HG03039 (cell line): ENCODE measurements around the gene CDADC1.
"Not testable (repeated sequence)": the region's sequence is repeated elsewhere in the genome, so short reads cannot be mapped to it uniquely, and the experiment has no call there.

ENCODE experiments used
- ATAC-seq: cut with Tn5 transposase; IDR thresholded peaks from one replicate; pipeline ENCODE4 v1.9.1; 2021; ENCODE audit warnings: mild to moderate bottlenecking, moderate library complexity; ENCODE audit not compliant: unreplicated experiment

The CDADC1 gene

DNA sequence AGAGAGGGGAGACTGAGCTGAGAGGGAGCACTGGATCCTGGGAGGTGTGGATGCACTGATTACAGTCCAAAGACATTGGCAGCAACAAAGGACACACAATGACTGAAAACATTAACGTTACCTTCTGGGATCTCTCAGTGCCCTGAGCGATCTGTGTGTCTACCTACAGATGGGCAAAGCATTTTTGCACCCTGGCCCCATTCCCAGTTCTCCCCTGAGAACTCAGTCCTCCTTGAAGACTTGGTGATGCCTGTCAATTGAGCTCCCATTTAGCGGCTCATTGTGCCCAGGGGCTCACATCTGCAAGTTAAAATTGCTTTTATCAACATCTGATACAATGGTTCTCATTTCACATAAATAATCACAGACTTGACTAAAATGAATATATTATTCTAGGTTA lies 62.5 kb downstream of the CDADC1 start:
- ATAC-seq = no peak

DNA sequence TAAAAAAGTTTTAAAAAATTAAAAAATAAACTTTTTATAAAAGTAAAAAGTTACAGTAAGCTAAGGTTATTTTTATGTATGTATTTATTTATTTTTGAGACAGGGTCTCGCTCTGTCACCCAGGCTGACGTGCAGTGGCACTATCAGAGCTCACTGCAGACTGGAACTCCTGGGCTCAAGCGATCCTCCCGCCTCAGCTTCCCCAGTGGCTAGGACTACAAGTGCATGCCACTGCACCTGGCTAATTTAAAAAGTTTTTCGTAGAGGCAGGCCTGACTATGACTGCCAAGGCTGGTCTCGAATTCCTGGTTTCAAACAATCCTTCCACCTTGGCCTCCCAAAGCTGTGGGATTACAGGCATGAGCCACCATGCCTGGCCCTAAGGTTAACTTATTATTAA lies 64.1 kb downstream of the CDADC1 start:
- no peak for ATAC-seq

DNA sequence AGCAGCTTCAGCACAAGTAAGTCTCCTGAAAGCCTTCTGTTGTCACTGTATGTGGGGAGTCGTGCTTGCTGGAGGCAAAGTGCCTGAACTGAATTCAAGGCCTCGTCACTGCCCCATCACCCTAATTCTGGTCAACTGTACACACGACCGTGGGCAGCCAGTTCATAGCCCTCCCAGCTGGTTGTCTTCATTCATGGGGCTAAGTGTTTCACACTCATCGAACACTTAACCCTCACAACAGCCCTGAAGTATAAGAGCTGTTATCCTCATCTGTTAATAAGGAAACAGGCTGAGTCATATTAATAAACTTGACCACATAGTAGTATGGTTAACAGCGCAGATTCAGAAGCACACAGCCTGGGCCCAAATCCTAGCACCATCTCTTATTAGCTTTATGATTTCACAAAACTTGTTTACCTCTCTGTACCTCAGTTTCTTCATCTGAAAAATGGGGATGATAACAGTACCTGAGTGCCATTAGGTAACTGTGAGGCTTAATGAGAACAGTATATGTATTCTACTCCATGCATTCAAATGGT lies 66.7 kb downstream of the CDADC1 start:
- no peak for ATAC-seq

DNA sequence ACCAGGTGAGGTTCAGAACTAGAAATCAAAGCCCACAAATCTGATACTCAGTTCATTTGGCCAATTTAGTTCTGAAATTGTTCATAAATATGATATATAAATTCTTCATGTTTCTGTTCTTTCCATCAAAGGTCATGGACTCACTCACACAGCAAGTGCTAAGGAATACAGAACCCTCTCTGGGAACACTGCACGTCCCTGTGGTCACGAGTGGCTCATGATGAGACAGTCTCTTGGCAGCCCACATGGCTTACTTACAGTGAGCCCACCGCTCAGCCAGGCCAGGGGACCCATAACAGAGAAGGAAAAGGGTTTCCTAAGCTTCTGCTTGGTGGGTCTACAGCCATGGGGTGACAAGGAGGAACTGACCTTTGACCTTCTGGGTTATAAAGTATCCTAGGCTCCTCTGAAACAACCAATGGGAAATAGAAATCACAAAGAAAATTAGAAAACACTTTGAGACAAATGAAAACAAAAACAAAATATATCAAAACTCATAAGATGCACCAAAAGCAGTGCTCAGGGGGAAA lies 67.4 kb downstream of the CDADC1 start:
- ATAC-seq = no peak

DNA sequence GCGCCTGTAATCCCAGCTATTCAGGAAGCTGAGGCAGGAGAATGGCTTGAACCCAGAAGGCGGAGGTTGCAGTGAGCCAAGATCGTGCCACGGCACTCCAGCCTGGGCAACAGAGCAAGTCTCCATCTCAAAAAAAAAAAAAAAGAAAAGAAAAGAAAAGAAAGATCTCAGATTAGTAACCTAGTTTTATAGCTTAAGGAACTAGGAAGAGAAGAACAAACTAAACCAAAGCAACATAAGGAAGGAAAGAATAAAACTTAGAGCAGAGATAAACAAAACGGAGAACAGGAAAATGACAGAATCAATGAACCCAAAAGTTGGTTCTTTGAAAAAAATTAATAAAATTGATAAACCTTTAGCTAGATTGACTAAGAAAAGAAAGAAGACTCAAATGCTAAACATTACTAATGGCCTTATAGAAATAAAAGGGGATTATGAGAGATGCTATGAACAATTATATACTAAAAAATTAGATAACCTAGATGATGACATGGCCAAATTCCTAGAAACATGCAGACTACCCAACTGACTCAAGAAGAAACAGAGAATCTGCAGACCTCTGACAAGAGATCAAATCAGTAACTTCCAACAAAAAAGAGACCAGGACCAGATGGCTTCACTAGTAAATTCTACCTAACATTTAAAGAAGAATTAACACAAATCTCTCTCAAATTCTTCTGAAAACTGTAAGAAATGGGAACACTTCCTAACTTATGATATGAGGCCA lies 68.2 kb downstream of the CDADC1 start:
- ATAC-seq = no peak

DNA sequence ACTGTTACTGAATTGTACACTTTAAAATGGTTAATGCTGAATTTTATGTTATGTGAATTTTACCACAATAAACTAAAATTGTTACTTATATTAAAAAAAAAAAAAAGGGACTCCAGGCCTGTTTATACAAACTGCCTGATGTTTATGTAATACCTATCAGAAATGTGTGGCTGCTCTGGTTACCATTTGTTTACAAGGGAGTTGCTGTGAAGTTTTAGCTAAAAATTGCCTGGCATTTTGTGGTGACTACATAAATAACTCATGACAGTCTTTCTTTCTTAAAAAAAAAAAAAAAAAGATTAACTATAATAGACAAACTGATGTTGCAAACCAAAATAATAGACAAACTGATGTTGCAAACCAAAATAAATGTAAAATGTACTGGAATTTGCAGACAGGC lies 71.8 kb downstream of the CDADC1 start:
- ATAC-seq = no peak

DNA sequence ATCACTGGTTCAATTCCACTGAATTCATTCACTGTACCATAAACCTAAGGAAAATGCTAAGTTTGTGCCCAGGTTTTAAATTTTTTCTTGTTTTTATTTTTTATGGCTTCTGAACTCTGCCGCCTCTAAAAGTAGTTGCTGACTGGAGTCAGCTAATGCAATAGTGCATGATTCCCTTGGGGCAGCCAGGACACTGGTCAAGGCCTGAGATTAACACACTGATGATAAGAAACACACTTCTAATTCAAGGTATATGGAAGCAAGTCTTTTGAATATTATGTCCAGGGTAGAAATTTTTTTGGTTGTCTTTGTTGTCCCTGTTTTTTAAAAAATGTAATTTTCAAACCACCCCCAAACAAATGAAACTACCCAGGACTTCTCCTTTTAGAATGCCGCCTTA lies 72.2 kb downstream of the CDADC1 start:
- no peak for ATAC-seq

DNA sequence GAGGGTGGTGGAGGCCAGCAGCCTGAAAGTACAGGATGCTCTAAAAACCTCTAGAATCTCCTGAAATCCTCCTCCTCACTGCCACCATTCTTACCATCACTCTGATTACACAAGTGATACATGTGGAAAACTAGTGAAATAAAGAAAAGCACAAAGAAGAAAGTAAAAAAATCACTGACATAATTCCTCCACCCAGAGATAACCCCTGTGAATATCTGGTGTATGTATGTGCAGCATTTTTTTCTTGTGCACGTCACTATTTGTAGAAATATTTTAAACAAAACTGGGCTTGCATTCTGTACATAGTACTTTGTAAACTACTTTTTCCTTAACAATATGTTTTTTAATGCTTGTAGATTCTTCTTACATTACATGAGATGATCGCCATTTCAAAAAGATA lies 73.2 kb downstream of the CDADC1 start:
- no peak for ATAC-seq

DNA sequence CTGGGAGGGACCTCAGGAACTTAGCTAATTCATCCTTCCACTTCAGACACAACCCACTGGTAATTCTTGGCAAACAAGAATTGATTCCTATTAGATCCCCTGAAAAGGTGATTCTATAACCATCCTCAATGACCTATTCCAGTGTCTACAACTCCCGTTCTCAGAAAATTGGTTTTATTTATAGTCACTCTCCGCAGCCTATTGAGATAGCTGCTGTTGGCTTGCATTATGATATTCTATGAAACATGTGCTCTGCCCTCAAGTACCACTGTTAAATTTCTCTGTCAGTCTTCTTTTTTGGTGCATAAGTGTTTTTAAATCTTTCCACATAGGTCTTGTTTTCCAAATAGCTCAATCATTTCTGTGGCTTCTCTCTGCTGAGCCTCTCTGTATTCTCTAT lies 75.0 kb downstream of the CDADC1 start:
- ATAC-seq = no peak

DNA sequence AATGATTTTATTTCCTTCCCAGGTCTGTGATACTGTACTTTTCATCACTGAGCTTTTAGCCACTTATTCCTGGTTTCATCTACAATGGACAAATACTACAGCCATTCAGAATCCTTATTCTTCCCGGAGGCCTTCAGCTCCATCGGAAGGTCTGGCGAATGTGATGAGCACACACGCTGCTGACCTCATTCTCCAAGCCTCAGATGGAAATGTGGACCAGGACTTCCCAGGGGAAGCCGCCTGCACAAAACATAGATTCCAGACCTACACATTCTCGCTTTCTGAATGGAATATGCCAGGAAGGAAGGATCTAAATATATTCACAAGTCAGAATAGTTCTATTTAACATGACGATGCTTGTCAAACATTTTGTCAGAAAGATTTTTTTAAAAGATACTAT lies 75.6 kb downstream of the CDADC1 start:
- no peak for ATAC-seq

DNA sequence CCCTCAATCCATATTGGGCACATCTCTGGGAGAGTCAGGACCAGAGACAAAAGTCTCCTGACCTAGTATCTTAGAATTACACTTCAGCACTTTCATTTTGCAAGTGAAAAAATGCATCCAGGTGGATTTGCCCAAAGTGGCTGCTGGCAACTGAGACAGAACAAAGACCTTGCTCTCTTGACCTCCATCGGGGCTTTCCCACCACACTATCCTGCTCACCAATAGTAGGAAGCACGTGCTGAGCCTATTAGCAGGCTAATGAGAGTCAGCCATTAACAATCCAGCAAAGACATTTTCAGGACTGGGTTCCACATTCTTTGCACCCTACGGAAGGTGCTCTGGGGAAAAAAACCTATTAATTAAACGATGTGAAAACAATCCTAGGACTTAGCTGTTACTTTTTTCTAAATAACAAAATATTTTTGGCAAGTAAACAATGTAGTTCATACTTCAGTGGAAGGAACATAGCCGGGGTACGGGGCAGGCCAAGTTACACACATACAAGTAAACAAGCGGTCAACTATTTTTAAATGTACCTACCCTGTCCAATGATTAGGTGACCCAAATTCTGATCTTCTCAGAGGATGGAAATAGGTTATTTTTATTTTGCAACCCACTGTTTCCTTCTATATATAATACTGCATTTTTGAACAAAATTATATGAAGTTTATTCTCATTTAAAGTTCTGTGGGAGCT lies 78.6 kb downstream of the CDADC1 start:
- no peak for ATAC-seq

DNA sequence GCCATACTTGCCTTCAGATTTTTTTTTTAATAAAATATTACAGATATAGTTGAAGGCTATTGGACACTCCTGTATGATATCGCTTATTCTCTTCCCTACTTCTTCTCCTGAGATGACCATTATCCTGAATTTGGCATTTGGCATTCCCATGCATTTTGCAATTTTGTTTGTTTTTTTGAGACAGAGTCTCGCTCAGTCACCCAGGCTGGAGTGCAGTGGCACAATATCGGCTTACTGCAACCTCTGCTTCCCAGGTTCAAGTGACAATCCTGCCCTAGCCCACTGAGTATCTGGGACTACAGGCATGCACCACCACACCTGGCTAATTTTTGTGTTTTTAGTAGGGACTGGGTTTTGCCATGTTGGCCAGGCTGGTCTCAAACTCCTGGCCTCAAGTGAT lies 79.4 kb downstream of the CDADC1 start:
- ATAC-seq = not testable (repeated sequence)

DNA sequence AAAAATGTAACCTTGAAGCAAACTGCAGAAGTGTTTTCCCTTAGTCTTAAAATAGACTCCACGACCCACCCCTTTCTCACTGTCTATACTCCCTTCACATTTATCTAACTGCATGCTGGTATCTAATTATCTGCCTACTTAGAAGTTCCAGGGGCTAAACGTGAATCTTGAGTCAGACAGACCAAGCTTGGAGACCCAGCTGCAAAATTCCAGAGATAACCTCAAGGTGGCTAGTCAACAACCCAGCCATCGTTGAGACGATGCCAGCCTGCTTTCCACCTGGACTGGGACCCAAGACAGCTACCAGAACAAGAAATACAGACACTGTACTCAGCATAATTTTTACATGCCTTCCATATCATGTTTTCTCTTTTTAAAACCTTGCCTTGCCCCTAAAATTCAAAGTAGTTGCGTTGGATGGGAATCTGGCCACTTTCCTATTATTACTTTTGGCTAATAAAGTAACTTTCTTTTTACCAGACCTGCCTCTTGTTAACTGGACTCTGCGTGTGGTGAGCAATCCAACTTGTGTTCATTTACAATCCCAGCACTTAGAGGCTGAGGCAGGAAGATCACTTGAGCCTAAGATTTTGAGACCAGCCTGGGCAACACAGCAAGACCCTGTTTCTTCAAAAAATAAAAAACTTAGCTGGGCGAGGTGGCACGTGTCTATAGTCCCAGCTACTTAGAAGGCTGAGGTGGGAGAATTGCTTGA lies 82.3 kb downstream of the CDADC1 start:
- ATAC-seq = no peak

DNA sequence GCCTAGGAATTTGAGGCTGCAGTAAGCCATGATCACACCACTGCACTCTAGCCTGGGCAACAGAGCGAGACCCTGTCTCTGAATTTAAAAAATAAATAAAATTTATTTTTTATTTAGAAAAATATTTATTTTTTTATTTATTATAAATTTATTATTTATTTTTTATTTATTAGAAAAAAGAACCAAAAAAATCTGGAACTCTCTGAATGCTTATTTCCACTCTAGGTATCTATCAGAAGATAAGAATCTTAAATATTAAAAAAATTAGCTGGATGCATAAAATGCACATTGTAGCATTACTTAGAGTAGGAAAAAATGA lies 82.8 kb downstream of the CDADC1 start:
- ATAC-seq = no peak

DNA sequence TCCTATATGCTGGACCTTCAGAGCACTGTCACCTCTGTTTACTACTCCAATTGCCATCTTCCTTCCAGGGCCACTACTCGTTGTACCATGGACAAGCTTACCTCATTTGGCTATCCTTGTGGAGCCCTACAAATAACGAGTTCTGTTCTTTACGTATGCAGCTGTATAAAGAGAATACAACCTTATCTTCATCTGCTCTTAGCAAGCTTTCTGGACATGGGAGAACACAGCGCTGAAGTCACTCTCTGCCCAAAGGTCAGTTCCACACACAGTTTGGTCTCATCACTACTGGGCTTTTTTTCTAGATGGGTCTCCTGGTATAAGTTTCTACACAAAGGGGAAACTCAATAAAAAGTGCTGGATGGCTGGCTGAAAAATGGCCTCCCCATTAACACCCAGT lies 88.9 kb downstream of the CDADC1 start:
- no peak for ATAC-seq

DNA sequence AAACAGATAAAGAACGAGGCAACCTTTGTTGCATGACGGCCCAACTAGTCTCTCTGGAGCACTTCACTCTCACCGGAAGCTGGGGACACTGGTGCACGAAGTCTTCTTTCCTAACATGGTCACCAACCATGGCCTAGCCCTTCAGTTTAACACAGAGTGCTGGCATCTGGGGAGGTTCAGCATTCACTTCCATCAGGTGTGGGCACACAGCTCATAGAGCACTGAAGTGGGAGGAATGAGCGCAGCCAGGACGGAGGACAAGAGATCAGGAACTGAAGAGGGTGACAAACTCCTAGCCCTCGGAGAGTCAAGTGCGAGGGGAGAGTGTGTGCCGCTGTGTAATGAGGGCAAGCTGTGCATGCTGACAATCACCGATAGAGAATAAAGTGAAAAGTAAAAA lies 92.4 kb downstream of the CDADC1 start:
- no peak for ATAC-seq

DNA sequence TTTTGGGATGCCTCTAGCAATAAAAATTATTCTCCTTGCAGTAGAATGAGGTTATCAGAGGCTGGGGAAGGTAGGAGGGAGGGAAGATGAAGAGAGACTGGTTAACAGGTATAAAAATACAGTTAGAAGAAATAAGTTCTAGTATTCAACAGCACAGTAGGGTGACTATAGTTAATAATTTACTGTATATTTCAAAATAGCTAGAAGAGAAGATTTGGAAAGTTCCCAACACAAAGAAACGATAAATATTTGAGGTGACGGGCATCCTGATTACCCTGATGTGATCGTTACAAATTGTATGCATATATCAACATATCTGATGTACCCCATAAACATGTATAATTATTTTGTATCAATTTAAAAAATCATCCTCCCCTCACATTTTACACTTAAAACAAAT lies 93.8 kb downstream of the CDADC1 start:
- no peak for ATAC-seq

DNA sequence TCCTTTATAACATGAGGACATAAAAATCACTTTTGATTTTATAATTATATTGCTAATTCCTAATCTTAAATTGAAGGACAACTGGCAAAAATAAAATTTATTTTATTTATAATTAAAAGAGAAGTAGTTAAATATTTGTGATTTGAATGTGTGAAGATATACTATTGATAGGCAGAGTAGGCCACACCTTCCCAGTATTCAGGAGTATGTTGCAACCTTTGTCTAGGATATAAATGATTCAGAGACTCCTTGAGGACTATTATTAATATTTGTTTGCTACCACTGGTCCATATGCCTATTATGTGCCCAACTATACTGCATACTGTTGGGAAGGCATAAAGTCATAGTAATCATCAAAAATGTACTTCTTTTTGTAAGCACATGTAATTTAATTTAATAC lies 94.2 kb downstream of the CDADC1 start:
- no peak for ATAC-seq

DNA sequence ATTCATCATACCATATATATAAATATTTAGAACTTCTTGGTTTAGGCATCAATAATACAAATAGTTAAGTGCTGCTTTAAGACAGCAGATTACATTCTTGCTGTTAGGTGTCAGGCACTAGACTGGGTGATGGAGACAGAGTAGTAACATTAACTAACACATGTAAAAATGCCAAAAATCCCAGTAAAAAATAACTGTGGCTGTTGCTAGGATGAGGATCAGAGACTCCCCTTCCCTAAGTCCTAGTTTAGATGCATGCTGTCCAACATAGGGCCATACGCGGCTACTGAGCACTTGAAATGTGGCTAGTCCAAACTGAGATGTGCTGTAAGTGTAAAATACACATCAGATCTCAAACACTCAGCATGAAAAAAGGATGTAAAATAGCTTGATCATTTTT lies 94.7 kb downstream of the CDADC1 start:
- no peak for ATAC-seq
